Kidney epithelial cell (primary cell): ENCODE measurements around the gene FAM117B. TPM values are rescaled to one million over a fixed set of nuclear protein-coding genes. Genes with fewer than 3 reads are reported as not detected.
"Not testable (repeated sequence)": the region's sequence is repeated elsewhere in the genome, so short reads cannot be mapped to it uniquely, and the experiment has no call there.

Source experiments
- DNase-seq: peaks from one replicate; pipeline ENCODE4 v3.0.0-alpha.2; 2010; ENCODE audit warnings: low read depth
- H3K27me3 ChIP-seq: 2 replicates; pipeline ENCODE4 v1.6.0; 2011; ENCODE audit warnings: low read length; ENCODE audit not compliant: control insufficient read depth, insufficient read depth
- H3K36me3 ChIP-seq: 2 replicates; pipeline ENCODE4 v1.5.1; 2011; ENCODE audit warnings: low read length; ENCODE audit not compliant: control insufficient read depth, insufficient read depth
- H3K4me3 ChIP-seq: 2 replicates; pipeline ENCODE4 v1.5.1; 2011; ENCODE audit warnings: low read depth, mild to moderate bottlenecking, control low read depth, low read length
- total RNA-seq: library from RNA; depleted of rRNA; stranded (reverse); fragments of >200 nt; gene quantifications from 2 replicates; pipeline ENCODE4 v1.2.3, GENCODE V29; 2015
- TF ChIP-seq, protein P1 (sequence below): IDR thresholded peaks from 2 replicates; pipeline ENCODE4 v1.5.1; 2011; ENCODE audit warnings: mild to moderate bottlenecking, moderate library complexity, low read length, control low read depth, inconsistent platforms; ENCODE audit not compliant: insufficient read depth, poor library complexity, severe bottlenecking

The FAM117B gene
- total RNA-seq, 1 donor from 2014 or later = 6.7 TPM

- no peak for DNase-seq
- TF ChIP-seq, protein P1, sequence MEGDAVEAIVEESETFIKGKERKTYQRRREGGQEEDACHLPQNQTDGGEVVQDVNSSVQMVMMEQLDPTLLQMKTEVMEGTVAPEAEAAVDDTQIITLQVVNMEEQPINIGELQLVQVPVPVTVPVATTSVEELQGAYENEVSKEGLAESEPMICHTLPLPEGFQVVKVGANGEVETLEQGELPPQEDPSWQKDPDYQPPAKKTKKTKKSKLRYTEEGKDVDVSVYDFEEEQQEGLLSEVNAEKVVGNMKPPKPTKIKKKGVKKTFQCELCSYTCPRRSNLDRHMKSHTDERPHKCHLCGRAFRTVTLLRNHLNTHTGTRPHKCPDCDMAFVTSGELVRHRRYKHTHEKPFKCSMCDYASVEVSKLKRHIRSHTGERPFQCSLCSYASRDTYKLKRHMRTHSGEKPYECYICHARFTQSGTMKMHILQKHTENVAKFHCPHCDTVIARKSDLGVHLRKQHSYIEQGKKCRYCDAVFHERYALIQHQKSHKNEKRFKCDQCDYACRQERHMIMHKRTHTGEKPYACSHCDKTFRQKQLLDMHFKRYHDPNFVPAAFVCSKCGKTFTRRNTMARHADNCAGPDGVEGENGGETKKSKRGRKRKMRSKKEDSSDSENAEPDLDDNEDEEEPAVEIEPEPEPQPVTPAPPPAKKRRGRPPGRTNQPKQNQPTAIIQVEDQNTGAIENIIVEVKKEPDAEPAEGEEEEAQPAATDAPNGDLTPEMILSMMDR = no peak
- Histone ChIP-seq H3K36me3 (no peaks in the 10 kb centered on the region), H3K4me3 (no peak overlapping the region), H3K27me3 (no peaks in the 10 kb centered on the region)
Measured at GRCh38 chr2:202695166-202695565, 60.4 kb downstream of the FAM117B start.

- DNase-seq = no peak
Measured at GRCh38 chr2:202700075-202700901, 65.5 kb downstream of the FAM117B start.

GRCh38 chr2:202703091-202703490 lies 68.3 kb downstream of the FAM117B start:
- DNase-seq = no peak
- Histone ChIP-seq H3K4me3 (no peak overlapping the region), H3K36me3 (no peaks in the 10 kb centered on the region), H3K27me3 (no peaks in the 10 kb centered on the region)
- TF ChIP-seq, protein P1 = no peak

More at GRCh38 chr2:202700075-202700901, 65.5 kb downstream of the FAM117B start:
- Histone ChIP-seq H3K4me3 (no peak overlapping the region), H3K36me3 (no peaks in the 10 kb centered on the region), H3K27me3 (no peaks in the 10 kb centered on the region)
- TF ChIP-seq, protein P1 = no peak

DNA sequence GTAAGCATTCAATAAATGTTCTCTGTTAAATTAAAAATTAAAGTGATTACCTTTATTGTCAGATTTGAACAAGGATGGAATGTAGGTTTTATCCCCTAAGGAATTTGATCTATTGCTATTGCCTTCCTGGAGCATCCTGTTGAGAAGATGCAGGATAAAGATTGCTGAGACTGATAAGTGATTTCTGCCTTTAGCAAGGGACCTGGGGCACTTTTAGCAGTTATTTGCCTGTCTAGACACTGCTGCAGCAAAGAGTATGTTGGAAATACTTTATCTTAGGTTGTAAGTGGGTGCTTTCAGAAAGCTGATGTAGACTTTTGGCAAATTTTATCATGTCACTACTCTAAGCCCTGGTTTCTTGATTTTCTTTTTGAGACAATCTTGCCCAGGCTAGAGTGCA lies 69.5 kb downstream of the FAM117B start:
- Histone ChIP-seq H3K36me3 (no peaks in the 10 kb centered on the region), H3K27me3 (no peaks in the 10 kb centered on the region), H3K4me3 (no peak overlapping the region)
- TF ChIP-seq, protein P1 = no peak
- no peak for DNase-seq

- H3K27me3 ChIP-seq = no peaks in the 10 kb centered on the region
- TF ChIP-seq, protein P1 = no peak
- H3K36me3 ChIP-seq = no peaks in the 10 kb centered on the region
- H3K4me3 ChIP-seq = no peak overlapping the region
- DNase-seq = no peak
Measured at GRCh38 chr2:202705446-202706020, 70.8 kb downstream of the FAM117B start.

DNA sequence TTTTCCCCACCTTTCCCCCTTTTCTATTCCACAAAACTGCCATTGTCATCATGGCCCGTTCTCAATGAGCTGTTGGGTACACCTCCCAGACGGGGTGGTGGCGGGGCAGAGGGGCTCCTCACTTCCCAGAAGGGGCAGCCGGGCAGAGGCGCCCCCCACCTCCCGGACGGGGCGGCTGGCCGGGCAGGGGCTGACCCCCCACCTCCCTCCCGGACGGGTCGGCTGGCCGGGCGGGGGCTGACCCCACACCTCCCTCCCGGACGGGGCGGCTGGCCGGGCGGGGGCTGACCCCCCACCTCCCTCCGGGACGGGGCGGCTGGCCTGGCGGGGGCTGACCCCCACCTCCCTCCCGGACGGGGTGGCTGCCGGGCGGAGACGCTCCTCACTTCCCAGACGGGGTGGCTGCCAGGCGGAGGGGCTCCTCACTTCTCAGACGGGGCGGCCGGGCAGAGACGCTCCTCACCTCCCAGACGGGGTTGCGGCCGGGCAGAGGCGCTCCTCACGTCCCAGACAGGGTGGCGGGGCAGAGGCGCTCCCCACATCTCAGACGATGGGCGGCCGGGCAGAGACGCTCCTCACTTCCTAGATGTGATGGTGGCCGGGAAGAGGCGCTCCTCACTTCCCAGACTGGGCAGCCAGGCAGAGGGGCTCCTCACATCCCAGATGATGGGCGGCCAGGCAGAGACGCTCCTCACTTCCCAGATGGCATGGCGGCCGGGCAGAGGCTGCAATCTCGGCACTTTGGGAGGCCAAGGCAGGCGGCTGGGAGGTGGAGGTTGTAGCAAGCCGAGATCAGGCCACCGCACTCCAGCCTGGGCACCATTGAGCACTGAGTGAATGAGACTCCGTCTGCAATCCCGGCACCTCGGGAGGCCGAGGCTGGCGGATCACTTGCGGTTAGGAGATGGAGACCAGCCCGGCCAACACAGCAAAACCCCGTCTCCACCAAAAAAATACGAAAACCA lies 80.5 kb downstream of the FAM117B start:
- not testable (repeated sequence) for DNase-seq, H3K4me3 ChIP-seq, H3K27me3 ChIP-seq, H3K36me3 ChIP-seq
